Measurements from ENCODE around the gene RILPL1.
"Not testable (repeated sequence)": the region's sequence is repeated elsewhere in the genome, so short reads cannot be mapped to it uniquely, and the experiment has no call there.

RILPL1 gene

DNA sequence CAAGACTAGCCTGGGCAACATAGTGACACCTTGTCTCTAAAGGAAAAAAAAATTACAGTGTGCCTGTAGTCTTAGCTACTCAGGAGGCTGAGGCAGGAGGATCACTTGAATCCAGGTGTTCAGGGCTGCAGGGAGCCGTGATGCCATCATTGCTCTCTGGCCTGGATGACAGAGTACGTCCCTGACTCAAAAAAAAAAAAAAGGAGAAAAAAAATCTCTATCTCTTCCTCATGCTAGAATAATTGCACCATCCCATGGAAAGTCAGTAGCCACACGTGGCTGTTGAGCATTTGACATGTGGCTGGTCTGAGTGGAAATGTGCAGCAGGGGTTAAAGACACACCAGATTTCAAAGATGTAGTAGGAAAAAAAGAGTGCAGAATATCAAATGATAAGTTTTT is 3.8 kb downstream of the RILPL1 start:
- DNase-seq = no peak

GRCh38 chr12:123528858-123529257 is 4.7 kb downstream of the RILPL1 start:
- no peak for DNase-seq

DNA sequence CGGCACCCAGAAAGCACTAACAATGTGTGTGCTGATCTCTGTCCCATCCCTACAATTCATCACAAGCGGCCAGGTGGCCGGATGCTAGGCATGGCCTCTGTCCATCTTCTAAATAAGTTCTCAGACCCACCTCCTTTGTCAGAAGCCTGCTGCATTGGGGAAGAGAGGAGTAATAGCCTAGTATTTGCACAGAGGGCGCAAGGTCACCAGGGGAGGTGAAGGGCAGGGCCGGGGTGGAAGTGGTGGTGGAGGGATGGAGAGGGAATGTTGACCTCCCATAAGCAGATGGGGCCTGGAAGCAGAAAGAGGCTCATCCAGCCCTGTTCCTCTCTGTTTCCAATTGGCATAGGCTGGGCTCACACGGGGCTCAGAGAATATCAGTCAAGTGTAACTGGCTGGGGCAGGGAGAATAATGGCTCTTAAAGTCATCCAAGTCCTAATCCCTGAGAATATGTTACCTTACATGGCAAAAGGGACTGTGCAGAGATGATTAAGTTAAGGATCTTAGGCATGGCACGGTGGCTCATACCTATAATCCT is 6.9 kb downstream of the RILPL1 start:
- no peak for DNase-seq

DNA sequence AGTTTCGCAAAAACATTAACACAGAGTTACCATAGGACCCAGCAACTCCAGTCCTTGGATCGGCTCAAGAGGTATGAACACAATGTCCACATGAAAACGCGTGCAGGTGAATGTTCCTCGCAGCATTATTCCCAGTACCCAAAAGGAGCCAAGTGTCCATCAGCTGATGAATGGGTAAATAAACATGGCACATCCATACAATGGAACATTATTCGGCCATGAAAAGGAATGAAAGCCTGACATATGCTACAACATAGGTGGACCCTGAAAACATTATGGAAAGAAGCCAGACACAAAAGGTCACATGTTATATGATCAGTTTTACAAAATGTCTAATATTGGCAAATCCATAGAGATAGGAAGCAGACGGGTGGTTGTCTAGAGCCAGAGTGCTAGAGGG is 9.1 kb downstream of the RILPL1 start:
- no peak for DNase-seq

GRCh38 chr12:123523518-123523917 is 10.0 kb downstream of the RILPL1 start:
- DNase-seq = no peak

DNA sequence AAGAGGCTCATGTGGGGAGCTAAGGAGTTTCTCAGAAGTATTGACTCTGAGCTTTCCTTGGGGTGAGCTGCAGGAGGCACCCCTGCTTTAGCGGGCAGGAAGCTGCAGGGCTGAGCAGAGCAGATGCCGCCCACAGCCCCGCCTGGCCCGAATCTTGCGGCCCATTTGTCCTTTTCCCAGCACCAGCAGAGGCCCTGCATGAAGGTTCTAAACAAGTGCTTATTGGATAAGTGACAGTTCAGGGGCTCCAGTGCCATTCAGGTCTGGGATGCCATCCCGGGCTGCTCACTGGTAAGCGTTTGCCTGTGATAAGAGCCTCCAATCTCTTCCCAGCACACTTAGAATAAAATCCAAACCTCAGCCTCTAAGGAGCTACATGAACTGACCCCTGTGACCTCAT is 11.4 kb downstream of the RILPL1 start:
- DNase-seq = no peak

DNA sequence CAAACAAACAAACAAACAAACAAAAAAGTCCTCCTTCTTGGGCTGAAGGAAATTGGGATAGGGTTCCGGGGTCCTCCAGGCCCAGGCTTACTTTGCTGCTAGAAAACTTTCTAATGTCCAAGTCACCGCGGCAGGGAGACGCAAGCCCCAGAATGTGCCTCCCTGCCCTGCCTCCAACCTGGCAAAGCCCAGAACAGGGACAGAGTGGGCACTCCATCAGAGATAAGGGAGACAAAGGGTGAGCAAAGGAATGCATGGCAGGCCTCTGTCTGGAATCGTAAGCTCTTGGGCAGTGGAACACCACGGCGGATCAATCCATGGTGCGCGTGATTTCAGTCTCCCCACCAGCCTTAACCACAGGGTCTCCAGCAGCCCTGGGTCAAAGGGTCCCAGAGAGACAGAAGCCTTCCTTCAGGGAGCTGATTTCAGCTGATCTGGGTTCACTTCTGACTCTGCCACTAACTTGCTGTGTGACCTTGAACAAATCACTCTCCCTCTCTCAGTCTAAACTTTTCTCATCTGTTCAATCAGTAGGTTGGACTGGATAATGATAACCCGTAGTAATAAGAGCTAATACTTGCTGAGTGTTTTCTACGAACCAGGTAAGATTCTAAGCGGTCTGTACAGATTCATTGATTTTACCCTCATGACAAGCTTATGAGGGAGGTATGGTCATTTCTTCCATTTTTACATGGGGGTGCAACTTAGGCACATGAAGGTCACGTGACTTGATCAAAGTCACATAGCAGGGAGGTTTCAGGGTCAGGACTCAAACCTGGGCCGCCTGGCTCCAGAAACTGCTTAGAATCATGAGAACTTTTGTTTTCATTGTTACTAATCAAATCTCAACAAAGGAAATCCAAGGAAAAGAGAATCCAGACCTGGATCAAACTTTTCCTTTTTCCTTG is 12.7 kb downstream of the RILPL1 start:
- no peak for DNase-seq

GRCh38 chr12:123519141-123520001 is 14.1 kb downstream of the RILPL1 start:
- DNase-seq = no peak

DNA sequence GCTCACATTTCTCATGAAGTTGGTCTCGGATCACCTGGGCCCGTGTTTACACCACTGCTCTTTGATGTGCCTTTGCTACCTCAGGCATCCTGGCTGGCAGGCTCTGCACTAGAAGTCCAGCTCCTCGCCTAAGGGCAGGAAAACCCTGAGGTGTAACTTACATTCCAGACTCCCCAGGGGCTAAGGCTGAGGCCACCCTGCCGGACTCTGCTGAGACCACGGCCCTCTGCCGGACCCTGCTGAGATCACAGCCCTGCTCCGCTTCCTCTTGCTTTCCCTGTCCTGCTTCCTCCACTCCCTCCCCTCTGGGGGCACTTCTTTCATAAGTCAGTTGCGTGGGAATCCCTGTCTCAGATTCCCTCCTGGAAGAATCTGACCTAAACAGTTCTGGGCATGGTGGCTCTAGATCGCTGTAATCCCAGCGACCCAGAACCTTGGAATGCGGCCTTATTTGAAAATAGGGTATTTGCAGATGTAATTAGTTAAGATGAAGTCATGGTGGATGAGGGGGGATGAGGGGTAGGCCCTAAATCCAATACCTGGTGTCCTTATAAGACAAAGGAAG is 17.2 kb downstream of the RILPL1 start:
- no peak for DNase-seq

DNA sequence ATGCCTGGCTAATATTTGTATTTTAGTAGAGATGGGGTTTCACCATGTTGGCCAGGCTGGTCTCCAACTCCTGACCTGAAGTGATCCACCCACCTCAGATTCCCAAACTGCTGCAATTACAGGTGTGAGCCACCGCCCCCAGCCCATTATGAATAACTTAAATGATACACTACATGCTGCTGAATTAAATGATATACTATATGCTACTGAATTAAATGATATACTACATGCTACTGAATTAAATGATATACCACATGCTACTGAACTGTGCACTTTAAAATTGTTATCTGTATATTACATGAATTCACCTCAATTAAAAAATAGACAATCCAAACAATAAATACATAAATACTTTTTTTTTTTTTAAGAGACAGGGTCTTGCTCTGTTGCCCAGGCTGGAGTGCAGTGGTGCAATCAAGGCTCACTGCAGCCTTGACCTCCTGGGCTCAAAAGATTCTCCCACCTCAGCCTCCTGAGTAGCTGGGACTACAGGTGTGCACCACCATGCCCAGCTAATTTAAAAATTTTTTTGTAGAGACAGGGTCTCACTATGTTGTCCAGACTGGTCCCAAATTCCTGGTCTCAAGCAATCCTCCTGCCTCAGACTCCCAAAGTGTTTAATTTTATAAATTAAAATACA is 18.8 kb downstream of the RILPL1 start:
- not testable (repeated sequence) for DNase-seq

DNA sequence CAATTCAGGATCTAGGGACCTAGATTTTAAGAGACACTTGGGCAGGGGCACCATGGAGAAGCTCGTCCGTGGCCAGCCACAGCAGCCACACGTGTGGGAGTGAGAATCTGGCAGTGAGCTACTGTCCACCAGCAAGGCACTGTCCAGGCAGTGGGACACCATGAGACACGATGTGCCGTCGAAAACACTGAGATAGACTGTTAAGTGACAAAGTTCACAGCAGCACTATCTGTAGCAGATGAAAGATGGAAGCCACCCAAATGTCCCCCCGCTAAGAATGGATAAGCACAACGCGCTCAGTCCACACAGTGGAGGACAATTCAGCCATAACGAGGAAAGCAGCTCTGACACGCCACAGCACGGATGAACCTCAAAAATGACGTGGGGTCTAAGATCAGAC is 19.7 kb downstream of the RILPL1 start:
- DNase-seq = no peak

DNA sequence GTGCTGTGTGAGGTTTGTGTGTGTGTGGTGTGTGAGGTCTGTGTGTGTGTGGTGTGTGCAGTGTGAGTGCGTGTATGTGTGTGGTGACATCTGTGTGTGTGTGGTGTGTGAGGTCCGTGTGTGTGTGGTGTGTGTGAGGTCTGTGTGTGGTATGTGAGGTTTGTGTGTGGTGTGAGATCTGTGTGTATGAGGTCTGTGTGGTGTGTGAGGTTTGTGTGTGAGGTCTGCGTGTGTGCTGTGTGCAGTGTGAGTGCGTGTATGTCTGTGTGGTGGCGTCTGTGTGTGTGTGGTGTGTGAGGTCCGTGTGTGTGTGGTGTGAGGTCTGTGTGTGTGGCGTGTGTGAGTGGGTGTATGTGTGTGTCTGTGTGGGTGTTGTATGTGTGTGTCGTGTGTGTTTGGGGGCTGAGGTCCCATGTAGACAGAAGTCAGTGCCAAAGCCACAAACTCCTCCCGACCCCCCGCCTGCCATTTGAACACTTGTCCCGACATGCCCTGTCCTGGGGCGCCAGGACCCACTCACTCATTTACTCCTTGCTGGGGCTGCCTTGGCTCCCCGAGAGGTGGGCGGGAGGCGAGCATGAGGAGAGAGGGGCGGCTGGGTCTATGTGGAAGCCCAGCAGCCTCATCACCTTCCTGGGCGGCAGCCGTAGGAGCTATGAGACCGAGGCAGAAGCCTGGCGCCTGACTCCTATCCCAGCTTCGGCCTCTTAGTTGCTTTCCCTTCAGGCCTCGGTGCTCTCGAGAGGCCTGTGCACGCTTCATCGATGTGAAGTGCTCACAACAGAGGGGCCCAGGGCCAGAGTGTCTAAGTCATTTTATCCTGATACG is 20.5 kb downstream of the RILPL1 start:
- no peak for DNase-seq

DNA sequence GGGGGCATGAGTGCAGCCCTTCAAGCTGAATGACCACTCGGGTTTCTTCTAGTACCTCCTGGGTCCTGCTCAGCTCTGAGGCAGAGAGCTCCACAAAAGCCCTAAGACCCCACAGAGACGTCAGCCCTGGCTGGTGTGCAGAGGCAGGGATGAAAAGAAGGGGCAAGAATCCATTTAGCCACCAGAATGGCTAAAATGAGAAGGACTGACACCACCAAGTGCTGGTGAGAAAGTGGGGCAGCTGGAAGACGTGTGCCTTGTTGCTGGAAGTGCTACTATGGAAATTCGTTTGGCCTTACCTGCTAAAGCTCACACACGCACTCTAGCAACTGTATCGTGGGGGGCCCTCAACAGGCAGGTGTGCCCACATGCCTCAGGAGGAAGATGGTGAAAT is 26.7 kb downstream of the RILPL1 start:
- no peak for DNase-seq

DNA sequence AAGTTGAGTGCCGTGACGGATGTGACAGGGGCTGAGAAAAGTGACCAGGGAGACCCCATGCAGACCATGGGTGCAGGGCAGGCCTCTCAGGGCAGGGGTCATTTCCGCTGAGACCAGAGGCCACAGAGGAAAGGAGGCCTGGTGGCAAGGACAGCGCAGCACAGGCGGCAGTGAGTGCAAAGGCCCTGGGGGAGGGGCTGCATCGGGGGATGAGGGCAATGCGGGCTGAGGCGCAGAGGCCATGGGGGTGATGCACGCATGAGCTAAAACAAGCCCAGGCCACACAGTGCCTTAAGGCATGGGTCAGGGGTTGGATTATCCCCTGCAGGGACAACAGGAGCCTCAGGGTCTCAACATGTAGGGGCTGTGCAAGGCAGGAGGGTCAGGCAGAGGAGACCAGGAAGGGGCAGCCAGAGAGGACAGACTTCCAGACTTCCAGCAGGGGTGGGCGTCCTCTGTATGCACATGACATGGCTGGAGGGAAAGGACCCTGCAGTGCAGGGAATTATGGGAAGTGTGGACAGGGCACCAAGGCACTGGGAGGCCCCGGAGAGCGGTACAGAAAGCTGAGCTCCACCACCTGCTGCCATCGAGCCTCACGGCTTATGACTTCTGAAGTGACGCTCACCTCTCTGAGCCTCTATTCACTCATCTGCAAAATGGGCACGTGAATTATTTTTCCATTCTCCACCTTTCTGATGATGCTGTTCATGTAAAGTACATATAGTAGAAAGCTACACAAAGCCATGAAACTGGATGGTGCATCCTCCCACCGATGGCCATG is 27.3 kb downstream of the RILPL1 start:
- no peak for DNase-seq

DNA sequence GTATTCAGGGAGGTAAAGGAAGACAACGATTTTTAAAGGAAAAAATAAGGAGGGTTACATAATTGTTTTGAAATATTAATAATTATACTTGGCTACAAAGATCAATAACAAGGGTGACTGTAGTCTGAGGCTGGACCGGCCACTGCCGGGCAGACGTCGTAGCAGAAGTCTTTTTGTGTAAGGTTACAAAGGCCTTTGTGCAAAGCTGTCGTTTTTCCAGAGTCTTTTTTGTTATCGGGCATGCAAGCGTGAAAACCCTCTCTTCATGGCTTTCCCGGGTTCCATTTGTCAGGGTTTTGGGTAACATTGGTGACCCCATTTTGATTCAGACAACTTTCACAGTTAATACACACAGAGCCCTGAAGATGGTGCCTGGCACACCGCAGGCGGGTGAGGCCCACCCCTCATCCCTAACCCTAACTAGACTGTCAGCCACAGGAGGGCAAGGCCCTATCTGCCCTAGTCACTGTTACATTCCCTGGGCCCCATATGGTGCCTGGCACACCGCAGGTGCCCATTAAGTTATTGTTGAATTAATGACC is 31.3 kb downstream of the RILPL1 start:
- DNase-seq = no peak

GRCh38 chr12:123499332-123499731 is 34.2 kb downstream of the RILPL1 start:
- no peak for DNase-seq

GRCh38 chr12:123498126-123498825 is 35.2 kb downstream of the RILPL1 start:
- no peak for DNase-seq

DNA sequence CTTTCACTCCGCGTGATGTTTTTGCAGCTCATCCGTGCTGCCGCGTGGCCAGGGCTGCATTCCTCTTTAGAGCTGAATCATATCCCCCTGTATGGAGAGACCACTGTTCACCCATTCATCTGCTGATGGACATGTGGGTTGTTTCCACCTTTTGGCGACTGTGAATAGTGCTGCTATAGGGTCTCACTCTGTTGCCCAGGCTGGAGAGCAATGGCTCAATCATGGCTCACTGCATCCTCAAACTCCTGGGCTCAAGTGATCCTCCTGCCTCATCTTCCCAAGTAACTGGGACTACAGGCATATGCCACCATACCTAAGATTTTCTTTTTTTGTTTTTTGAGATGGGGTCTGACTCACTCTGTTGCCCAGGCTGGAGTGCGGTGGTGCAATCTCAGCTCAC is 36.5 kb downstream of the RILPL1 start:
- DNase-seq = no peak

GRCh38 chr12:123494124-123494851 is 39.2 kb downstream of the RILPL1 start:
- DNase-seq = no peak
